ENCODE results near the gene RAB5A. TPM values are rescaled to one million over a fixed set of nuclear protein-coding genes. Genes with fewer than 3 reads are reported as not detected.

RAB5A gene
- total and polyA plus RNA-seq, 2 donors (not counting 3 experiments of a cell fraction or from before 2014, with no cell fraction given), result 20.6 to 63.8 TPM

DNA sequence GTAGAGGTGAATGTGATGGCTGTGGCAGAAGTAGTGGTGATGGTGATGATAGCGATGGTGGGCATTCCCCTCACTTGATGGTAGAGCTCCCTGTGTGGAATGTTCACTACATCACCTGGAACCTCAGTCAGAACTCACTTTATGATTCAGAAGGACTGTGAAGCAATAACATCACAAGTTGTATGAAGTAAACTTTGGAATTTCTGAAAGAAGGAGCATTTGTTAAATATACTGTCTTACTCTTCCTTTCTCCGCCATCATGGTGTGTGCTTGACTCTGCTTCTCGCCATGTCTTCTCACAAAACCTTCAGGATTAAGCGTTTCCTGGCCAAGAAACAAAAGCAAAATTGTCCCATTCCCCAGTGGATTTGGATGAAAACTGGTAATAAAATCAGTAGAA is 65.3 kb downstream of the RAB5A start, which contains the start of gene PP2D1:
Gene PP2D1, minus strand, starts transcription at position 101 of the 400 bp plus-strand sequence. CDS start 192 bp downstream, outside the sequence.
- H4K20me1 ChIP-seq (replicated peaks; ENCODE audit: control insufficient read depth, extremely low read depth, insufficient read depth, low read length), result no peaks in the 10 kb centered on the region
- H2AFZ ChIP-seq (ENCODE audit: low read depth, low read length), result no peak within 1 kb of the TSS
- FAIRE-seq (no peak), DNase-seq (ENCODE audit: low read depth, low spot score) (no peak)
- intact Hi-C loops (cut with micrococcal nuclease), result no loop called here
- no peak for TF ChIP-seq MAX (IDR thresholded peaks at IDR 0.05; ENCODE audit: insufficient read depth, insufficient read length)
- H3K4me2 ChIP-seq (ENCODE audit: insufficient read depth, low read length), result no peak within 1 kb of the TSS
- no peak within 1 kb of the TSS for H3K4me3 ChIP-seq (replicated peaks in 1 of 3; ENCODE audit: insufficient read depth in 1 of 3, low read depth in 1 of 3, low read length in 3 of 3)
- POLR2A ChIA-PET, result no interaction called here
- H3K9me3 ChIP-seq (replicated peaks; ENCODE audit: control insufficient read depth, insufficient read depth, low read length), result no peaks in the 10 kb centered on the region
- CTCF ChIA-PET, result interaction anchor here (1.2 kb wide), 1 partner anchor 15 kb away, joined by 3 read pairs; no protein-coding TSS in a partner anchor
- H3K9ac ChIP-seq (replicated peaks; ENCODE audit: extremely low read depth, insufficient read depth, low read length), result no peak within 1 kb of the TSS
- dilution Hi-C loops (cut with MboI; ENCODE audit: extremely low pct_ligation_motif_present, low sequenced_read_pairs), result no loop called here
- no peaks in the 10 kb centered on the region for H3K27me3 ChIP-seq (ENCODE audit: control insufficient read depth in 2 of 2, insufficient read depth in 2 of 2, low read length in 2 of 2)
- no peaks in the 10 kb centered on the region for H3K79me2 ChIP-seq (ENCODE audit: control insufficient read depth, insufficient read depth, low read length)
- H3K4me1 ChIP-seq (ENCODE audit: control insufficient read depth, extremely low read depth, insufficient read depth, low read length), result no peaks in the 10 kb centered on the region
- no peaks in the 10 kb centered on the region for H3K36me3 ChIP-seq (ENCODE audit: control insufficient read depth in 2 of 2, extremely low read depth in 1 of 2, insufficient read depth in 2 of 2, low read length in 2 of 2)
- BruUV-seq (replicated peaks), result no TSS peak
- H3K27ac ChIP-seq (ENCODE audit: insufficient read depth, low read depth, low read length), result no peak within 1 kb of the TSS
- H3K9me1 ChIP-seq (replicated peaks; ENCODE audit: control insufficient read depth, extremely low read depth, insufficient read depth, low read length), result no peaks in the 10 kb centered on the region

DNA sequence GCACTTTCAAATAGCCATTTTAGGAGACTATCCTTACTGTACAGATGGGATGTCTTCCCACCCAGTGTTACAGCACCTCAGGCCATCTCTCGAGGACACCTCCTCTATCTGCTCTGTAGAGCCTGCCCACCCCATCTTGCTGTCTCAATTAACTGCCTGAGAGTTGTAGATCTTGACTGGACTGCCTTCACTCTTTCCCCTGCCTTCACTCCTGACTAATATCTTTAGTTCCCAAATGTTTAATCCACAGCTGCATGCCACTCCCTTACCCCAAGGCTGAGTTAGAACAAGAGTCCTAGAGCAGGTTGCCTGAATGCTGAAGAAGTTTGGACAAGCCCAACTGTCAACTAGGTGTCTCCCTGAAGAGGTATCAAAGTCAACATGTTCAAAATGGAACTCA is 66.5 kb downstream of the RAB5A start:
- no peak overlapping the region for H2AFZ ChIP-seq (ENCODE audit: low read depth, low read length)
- H3K9me1 ChIP-seq (replicated peaks; ENCODE audit: control insufficient read depth, extremely low read depth, insufficient read depth, low read length), result no peaks in the 10 kb centered on the region
- H3K27me3 ChIP-seq (ENCODE audit: control insufficient read depth in 2 of 2, insufficient read depth in 2 of 2, low read length in 2 of 2), result no peaks in the 10 kb centered on the region
- H3K9me3 ChIP-seq (replicated peaks; ENCODE audit: control insufficient read depth, insufficient read depth, low read length), result no peaks in the 10 kb centered on the region
- no peaks in the 10 kb centered on the region for H3K36me3 ChIP-seq (ENCODE audit: control insufficient read depth in 2 of 2, extremely low read depth in 1 of 2, insufficient read depth in 2 of 2, low read length in 2 of 2)
- H3K79me2 ChIP-seq (ENCODE audit: control insufficient read depth, insufficient read depth, low read length), result no peaks in the 10 kb centered on the region
- no peak overlapping the region for H3K27ac ChIP-seq (ENCODE audit: insufficient read depth, low read depth, low read length)
- DNase-seq (ENCODE audit: low read depth, low spot score) (no peak), FAIRE-seq (no peak)
- POLR2A ChIA-PET, result no interaction called here
- dilution Hi-C loops (cut with MboI; ENCODE audit: extremely low pct_ligation_motif_present, low sequenced_read_pairs), result no loop called here
- no peak overlapping the region for H3K4me3 ChIP-seq (replicated peaks in 1 of 3; ENCODE audit: insufficient read depth in 1 of 3, low read depth in 1 of 3, low read length in 3 of 3)
- H3K9ac ChIP-seq (replicated peaks; ENCODE audit: extremely low read depth, insufficient read depth, low read length), result no peak overlapping the region
- no peak for TF ChIP-seq MYC (IDR thresholded peaks at IDR 0.05; ENCODE audit: low read depth, low read length)
- TF ChIP-seq GATA2 (IDR thresholded peaks at IDR 0.05; ENCODE audit: insufficient read depth, insufficient read length, low read depth, low read length), result no peak
- TF ChIP-seq, protein P1, sequence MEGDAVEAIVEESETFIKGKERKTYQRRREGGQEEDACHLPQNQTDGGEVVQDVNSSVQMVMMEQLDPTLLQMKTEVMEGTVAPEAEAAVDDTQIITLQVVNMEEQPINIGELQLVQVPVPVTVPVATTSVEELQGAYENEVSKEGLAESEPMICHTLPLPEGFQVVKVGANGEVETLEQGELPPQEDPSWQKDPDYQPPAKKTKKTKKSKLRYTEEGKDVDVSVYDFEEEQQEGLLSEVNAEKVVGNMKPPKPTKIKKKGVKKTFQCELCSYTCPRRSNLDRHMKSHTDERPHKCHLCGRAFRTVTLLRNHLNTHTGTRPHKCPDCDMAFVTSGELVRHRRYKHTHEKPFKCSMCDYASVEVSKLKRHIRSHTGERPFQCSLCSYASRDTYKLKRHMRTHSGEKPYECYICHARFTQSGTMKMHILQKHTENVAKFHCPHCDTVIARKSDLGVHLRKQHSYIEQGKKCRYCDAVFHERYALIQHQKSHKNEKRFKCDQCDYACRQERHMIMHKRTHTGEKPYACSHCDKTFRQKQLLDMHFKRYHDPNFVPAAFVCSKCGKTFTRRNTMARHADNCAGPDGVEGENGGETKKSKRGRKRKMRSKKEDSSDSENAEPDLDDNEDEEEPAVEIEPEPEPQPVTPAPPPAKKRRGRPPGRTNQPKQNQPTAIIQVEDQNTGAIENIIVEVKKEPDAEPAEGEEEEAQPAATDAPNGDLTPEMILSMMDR (IDR thresholded peaks at IDR 0.05; ENCODE audit: extremely low read depth in 1 of 2, insufficient read depth in 1 of 2, low read depth in 1 of 2, low read length in 2 of 2), result no peak
- no peak for TF ChIP-seq JUN (IDR thresholded peaks at IDR 0.05; ENCODE audit: borderline replicate concordance, insufficient read depth, insufficient read length, low read depth)
- BruUV-seq (replicated peaks), result no TSS peak
- no peaks in the 10 kb centered on the region for H4K20me1 ChIP-seq (replicated peaks; ENCODE audit: control insufficient read depth, extremely low read depth, insufficient read depth, low read length)
- CTCF ChIA-PET, result interaction anchor here (1.1 kb wide), 1 partner anchor 119 kb away, joined by 3 read pairs; no protein-coding TSS in a partner anchor
- H3K4me1 ChIP-seq (ENCODE audit: control insufficient read depth, extremely low read depth, insufficient read depth, low read length), result no peaks in the 10 kb centered on the region
- intact Hi-C loops (cut with micrococcal nuclease), result no loop called here
- H3K4me2 ChIP-seq (ENCODE audit: insufficient read depth, low read length), result no peak overlapping the region

All from endothelial cell of umbilical vein (primary cell).